DND-41 (cell line): ENCODE data around the gene OXT.

Source experiments
- ATAC-seq: fragments of 200-7000 bp; cut with Tn5 transposase; 3 replicates; pipeline ENCODE4 v1.9.1; 2021; ENCODE audit warnings: low read depth; ENCODE audit not compliant: insufficient read depth
- DNase-seq: peaks from one replicate; pipeline ENCODE4 v3.0.0-alpha.2; 2020
- H2AFZ ChIP-seq: 2 replicates; pipeline ENCODE4 v1.6.0; 2012; ENCODE audit warnings: low read depth, low read length
- H3K27ac ChIP-seq: 2 replicates; pipeline ENCODE4 v1.5.1; 2012; ENCODE audit warnings: low read length, inconsistent platforms
- H3K27me3 ChIP-seq: fragments of 200-600 bp; sonication (generic); 2 replicates; pipeline ENCODE4 v1.6.0; 2012; ENCODE audit warnings: low read length, mild to moderate bottlenecking, inconsistent platforms; ENCODE audit not compliant: insufficient read depth, poor library complexity
- H3K36me3 ChIP-seq: 2 replicates; pipeline ENCODE4 v1.5.1; 2012; ENCODE audit warnings: low read length, inconsistent platforms; ENCODE audit not compliant: insufficient read depth
- H3K4me1 ChIP-seq: 2 replicates; pipeline ENCODE4 v1.5.1; 2012; ENCODE audit warnings: mild to moderate bottlenecking, low read length; ENCODE audit not compliant: insufficient read depth
- H3K4me2 ChIP-seq: 2 replicates; pipeline ENCODE4 v1.6.0; 2012; ENCODE audit warnings: mild to moderate bottlenecking, moderate library complexity, low read length, inconsistent platforms; ENCODE audit not compliant: insufficient read depth
- H3K4me3 ChIP-seq, 2 experiments: fragments of 200-600 bp in 1 of 2; shearing (Covaris generic) in 1 of 2; 2 replicates each; pipeline ENCODE4 v1.5.1; 2012 to 2016; ENCODE audit warnings: inconsistent platforms in 2 of 2, low read length in 2 of 2, mild to moderate bottlenecking in 2 of 2, low read depth in 1 of 2, moderate library complexity in 1 of 2
- H3K79me2 ChIP-seq: 2 replicates; pipeline ENCODE4 v1.6.0; 2012; ENCODE audit warnings: low read length, inconsistent platforms; ENCODE audit not compliant: insufficient read depth
- H3K9ac ChIP-seq: 2 replicates; pipeline ENCODE4 v1.6.0; 2012; ENCODE audit warnings: low read depth, mild to moderate bottlenecking, inconsistent platforms, low read length, moderate library complexity
- H3K9me3 ChIP-seq: 2 replicates; pipeline ENCODE4 v1.5.1; 2012; ENCODE audit warnings: low read length, moderate library complexity, mild to moderate bottlenecking, inconsistent platforms; ENCODE audit not compliant: insufficient read depth, severe bottlenecking
- H4K20me1 ChIP-seq: 2 replicates; pipeline ENCODE4 v1.6.0; 2012; ENCODE audit warnings: low read length; ENCODE audit not compliant: insufficient read depth
- EZH2 ChIP-seq: IDR thresholded peaks from 3 replicates; pipeline ENCODE4 v1.6.1; 2012; ENCODE audit warnings: borderline replicate concordance, low read depth, mild to moderate bottlenecking, moderate library complexity, low read length, inconsistent platforms; ENCODE audit not compliant: severe bottlenecking
- TF ChIP-seq, protein P1 (sequence below): IDR thresholded peaks from 2 replicates; pipeline ENCODE4 v1.5.1; 2012; ENCODE audit warnings: borderline replicate concordance, low read length, moderate library complexity, mild to moderate bottlenecking; ENCODE audit not compliant: poor library complexity, severe bottlenecking; ENCODE audit errors: extremely low read depth

The OXT gene

DNA sequence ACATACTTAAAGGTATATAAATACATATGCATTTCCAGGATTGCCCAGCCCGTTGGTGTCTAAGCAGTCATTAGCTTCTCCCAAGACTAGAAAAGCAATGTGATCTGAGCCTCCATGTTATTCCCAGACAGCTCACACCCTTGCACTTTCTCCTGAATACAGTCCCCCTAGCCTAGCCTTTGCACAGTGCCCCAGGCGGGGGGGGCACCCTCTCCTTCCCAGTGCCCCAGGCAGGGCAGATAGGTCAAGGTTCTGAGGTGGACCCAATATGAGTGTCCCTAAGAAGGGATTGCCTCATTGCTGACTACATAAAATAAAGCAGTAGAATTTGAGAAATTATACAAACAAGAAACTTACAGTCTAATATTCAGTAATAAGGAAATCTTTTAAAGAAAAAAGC, 43.4 kb upstream of the OXT start:
- H3K27me3 ChIP-seq: no peaks in the 10 kb centered on the region
- peaks cover 83% of the 10 kb centered on the region for H3K36me3 ChIP-seq
- H2AFZ ChIP-seq: no peak overlapping the region
- no peaks in the 10 kb centered on the region for H3K9me3 ChIP-seq
- H3K4me3 ChIP-seq: no peak overlapping the region
- no peak overlapping the region for H3K4me2 ChIP-seq
- ATAC-seq (no peak), DNase-seq (no peak)
- no peak overlapping the region for H3K9ac ChIP-seq
- no peaks in the 10 kb centered on the region for H4K20me1 ChIP-seq
- H3K27ac ChIP-seq: no peak overlapping the region
- no peaks in the 10 kb centered on the region for H3K4me1 ChIP-seq
- TF ChIP-seq, protein P1, sequence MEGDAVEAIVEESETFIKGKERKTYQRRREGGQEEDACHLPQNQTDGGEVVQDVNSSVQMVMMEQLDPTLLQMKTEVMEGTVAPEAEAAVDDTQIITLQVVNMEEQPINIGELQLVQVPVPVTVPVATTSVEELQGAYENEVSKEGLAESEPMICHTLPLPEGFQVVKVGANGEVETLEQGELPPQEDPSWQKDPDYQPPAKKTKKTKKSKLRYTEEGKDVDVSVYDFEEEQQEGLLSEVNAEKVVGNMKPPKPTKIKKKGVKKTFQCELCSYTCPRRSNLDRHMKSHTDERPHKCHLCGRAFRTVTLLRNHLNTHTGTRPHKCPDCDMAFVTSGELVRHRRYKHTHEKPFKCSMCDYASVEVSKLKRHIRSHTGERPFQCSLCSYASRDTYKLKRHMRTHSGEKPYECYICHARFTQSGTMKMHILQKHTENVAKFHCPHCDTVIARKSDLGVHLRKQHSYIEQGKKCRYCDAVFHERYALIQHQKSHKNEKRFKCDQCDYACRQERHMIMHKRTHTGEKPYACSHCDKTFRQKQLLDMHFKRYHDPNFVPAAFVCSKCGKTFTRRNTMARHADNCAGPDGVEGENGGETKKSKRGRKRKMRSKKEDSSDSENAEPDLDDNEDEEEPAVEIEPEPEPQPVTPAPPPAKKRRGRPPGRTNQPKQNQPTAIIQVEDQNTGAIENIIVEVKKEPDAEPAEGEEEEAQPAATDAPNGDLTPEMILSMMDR: no peak
- TF ChIP-seq EZH2: no peak
- no peaks in the 10 kb centered on the region for H3K79me2 ChIP-seq

DNA sequence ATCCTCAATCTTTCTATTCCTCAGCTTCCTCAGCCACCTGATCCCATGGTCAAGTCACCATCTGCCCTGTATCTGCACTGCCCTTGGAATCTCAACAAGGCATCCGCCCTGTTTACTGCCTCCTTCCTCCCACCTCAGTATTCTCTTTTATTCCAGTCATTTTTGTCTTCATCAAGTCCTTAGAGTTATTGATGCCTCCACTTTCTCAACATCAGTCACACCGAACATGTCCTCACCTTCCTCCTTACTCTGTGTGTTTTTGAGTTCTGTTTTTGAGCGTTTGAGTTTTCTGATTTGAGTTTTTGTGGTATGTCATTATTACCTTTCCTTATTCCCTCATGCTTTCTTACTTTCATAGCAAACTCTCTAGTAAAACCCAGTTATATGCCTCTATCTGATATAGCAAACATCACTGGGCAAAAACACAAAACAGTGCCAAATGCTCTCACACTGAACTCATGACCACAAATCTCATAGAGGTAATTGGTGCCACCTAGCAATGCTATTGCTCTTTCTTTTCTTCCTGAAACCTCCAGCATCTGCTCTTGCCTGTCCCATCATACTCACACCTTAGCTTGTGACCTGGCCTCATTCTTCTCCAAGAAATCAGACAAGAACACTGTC, 39.8 kb upstream of the OXT start:
- Histone ChIP-seq H3K4me1 (no peaks in the 10 kb centered on the region), H4K20me1 (no peaks in the 10 kb centered on the region), H3K79me2 (no peaks in the 10 kb centered on the region), H3K27me3 (no peaks in the 10 kb centered on the region), H3K4me3 (no peak overlapping the region), H3K36me3 (peaks cover 83% of the 10 kb centered on the region), H3K4me2 (no peak overlapping the region), H2AFZ (no peak overlapping the region), H3K27ac (no peak overlapping the region), H3K9ac (no peak overlapping the region), H3K9me3 (no peaks in the 10 kb centered on the region)
- DNase-seq (no peak), ATAC-seq (no peak)
- TF ChIP-seq EZH2: no peak
- TF ChIP-seq, protein P1: no peak

DNA sequence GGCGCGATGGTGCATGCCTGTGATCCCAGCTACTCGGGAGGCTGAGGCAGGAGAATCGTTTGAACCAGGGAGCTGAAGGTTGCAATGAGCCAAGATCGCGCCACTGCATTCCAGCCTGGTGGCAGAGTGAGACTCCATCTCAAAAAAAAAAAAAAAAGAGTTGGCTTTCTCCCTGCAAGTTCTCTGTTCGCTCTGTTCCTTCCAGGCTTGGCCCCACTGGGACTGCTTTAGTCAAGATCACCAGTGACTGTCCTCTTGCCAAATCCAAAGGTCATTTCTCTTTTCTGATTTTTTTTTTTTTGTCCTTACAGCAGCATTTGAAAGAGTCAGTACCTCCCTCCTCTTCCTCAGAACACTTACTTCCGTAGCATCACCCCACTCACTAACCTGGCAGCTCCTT, 38.8 kb upstream of the OXT start:
- Histone ChIP-seq H3K9ac (no peak overlapping the region), H3K36me3 (peaks cover 83% of the 10 kb centered on the region), H3K4me1 (no peaks in the 10 kb centered on the region), H3K27ac (no peak overlapping the region), H3K4me3 (no peak overlapping the region), H4K20me1 (no peaks in the 10 kb centered on the region), H3K79me2 (no peaks in the 10 kb centered on the region), H3K4me2 (no peak overlapping the region), H3K27me3 (no peaks in the 10 kb centered on the region), H3K9me3 (no peaks in the 10 kb centered on the region), H2AFZ (no peak overlapping the region)
- no peak for TF ChIP-seq EZH2
- TF ChIP-seq, protein P1: no peak
- ATAC-seq: no peak
- no peak for DNase-seq

DNA sequence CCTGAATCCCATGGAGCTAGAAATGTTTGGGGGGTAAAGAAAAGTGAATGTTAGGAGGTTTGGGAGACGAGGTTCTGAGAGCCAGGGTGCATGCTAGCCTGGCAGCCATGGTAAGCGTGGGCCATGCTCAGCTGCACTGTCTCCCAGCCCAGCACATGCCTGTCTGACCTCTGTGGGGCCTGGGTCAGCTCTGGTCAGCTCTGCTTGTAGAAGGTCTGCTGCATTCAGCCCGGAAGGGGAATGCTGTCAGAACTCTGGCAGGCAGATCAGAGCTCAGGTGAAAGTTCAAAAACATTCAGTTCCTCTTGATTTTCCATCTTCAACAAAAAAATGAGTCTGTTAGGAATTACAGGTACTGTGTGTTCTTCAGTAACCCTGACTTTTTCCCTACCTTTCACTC, 33.8 kb upstream of the OXT start:
- H3K4me2 ChIP-seq: no peak overlapping the region
- H3K27ac ChIP-seq: no peak overlapping the region
- H3K4me1 ChIP-seq: no peaks in the 10 kb centered on the region
- H3K27me3 ChIP-seq: no peaks in the 10 kb centered on the region
- no peaks in the 10 kb centered on the region for H4K20me1 ChIP-seq
- peaks cover 73% of the 10 kb centered on the region for H3K36me3 ChIP-seq
- H3K9ac ChIP-seq: no peak overlapping the region
- ATAC-seq: no peak
- no peak for DNase-seq
- no peaks in the 10 kb centered on the region for H3K79me2 ChIP-seq
- H2AFZ ChIP-seq: no peak overlapping the region
- no peak for TF ChIP-seq EZH2
- TF ChIP-seq, protein P1: no peak
- no peak overlapping the region for H3K4me3 ChIP-seq
- H3K9me3 ChIP-seq: no peaks in the 10 kb centered on the region
